K562 (cell line): ENCODE results near the gene AP2A2. TPM values are rescaled to one million over a fixed set of nuclear protein-coding genes. Genes with fewer than 3 reads are reported as not detected.

ENCODE experiments used
- ATAC-seq: fragments of 200-7000 bp; cut with Tn5 transposase; 3 replicates; pipeline ENCODE4 v1.9.1; 2020; ENCODE audit warnings: moderate library complexity
- BruUV-seq: library from RNA; stranded (reverse); fragments of 400-500 nt; replicated peaks from 2 replicates; lab custom pipeline; 2021; lab: Mats Ljungman, UMichigan
- CTCF ChIA-PET: fragments of 300-600 bp; formaldehyde crosslinking; extraction: SDS; loops from one replicate; lab custom pipeline; 2021; ENCODE audit warnings: low intra/inter-chr PET ratio; lab: Yijun Ruan, JAX
- POLR2A ChIA-PET: fragments of 300-600, 350-650 bp; sonication (Branson Sonifier 250); formaldehyde crosslinking; extraction: SDS; loops from one replicate; lab custom pipeline; 2021; ENCODE audit warnings: antibody characterized with exemption, inconsistent platforms; lab: Yijun Ruan, JAX
- DNase-seq, 4 experiments: peaks; one replicate each; pipeline versions ENCODE4 v3.0.0 to v3.0.0-alpha.2; 2011 to 2018; ENCODE audit warnings: low spot score in 3 of 4, mixed read lengths in 3 of 4; ENCODE audit errors: extremely low read depth in 1 of 4
- FAIRE-seq: peaks from 2 replicates; lab custom pipeline; 2011; peaks lifted over from hg19 to GRCh38; lab: Jason Lieb, UNC
- H2AFZ ChIP-seq: 2 replicates; pipeline ENCODE4 v1.6.0; 2011; ENCODE audit warnings: low read depth, low read length, control low read depth, inconsistent platforms
- H3K27ac ChIP-seq: fragments of 200-600 bp; 3 replicates; pipeline ENCODE4 v1.8.0; 2011; ENCODE audit warnings: low read depth, mild to moderate bottlenecking, control low read depth, inconsistent platforms, low read length, moderate library complexity, mixed read lengths; ENCODE audit errors: extremely low read depth
- H3K27me3 ChIP-seq, 2 experiments: fragments of 300-600 bp in 1 of 2; 2 replicates in 1 of 2; 3 replicates in 1 of 2; pipeline versions ENCODE4 v1.6.0 to v1.8.0; 2011; ENCODE audit warnings: inconsistent platforms in 2 of 2, low read length in 2 of 2, mild to moderate bottlenecking in 1 of 2, mixed read lengths in 1 of 2, moderate library complexity in 1 of 2; ENCODE audit not compliant: control insufficient read depth in 2 of 2, insufficient read depth in 2 of 2
- H3K36me3 ChIP-seq: fragments of 300-600 bp; 3 replicates; pipeline ENCODE4 v1.8.0; 2011; ENCODE audit warnings: mild to moderate bottlenecking, low read length, inconsistent platforms; ENCODE audit not compliant: control insufficient read depth, insufficient read depth
- H3K4me1 ChIP-seq, 2 experiments: fragments of 200-600 bp in 1 of 2; replicated peaks in 1 of 2; 2 replicates in 1 of 2; 3 replicates in 1 of 2; pipeline versions ENCODE4 v1.5.1 to v1.8.0; 2011; ENCODE audit warnings: inconsistent platforms in 2 of 2, low read length in 2 of 2, mild to moderate bottlenecking in 1 of 2, mixed read lengths in 1 of 2, moderate library complexity in 1 of 2; ENCODE audit not compliant: control insufficient read depth in 2 of 2, insufficient read depth in 2 of 2
- H3K4me2 ChIP-seq: 2 replicates; pipeline ENCODE4 v1.6.1; 2011; ENCODE audit warnings: low read length, control low read depth, inconsistent platforms, mixed read lengths; ENCODE audit not compliant: insufficient read depth
- H3K4me3 ChIP-seq: fragments of 200-600 bp; sonication (generic), shearing (Covaris generic); 2 replicates; pipeline ENCODE4 v1.5.1; 2016; ENCODE audit warnings: control low read depth, inconsistent platforms
- H3K79me2 ChIP-seq: fragments of 200-600 bp; 3 replicates; pipeline ENCODE4 v1.8.0; 2011; ENCODE audit warnings: low read length, inconsistent platforms; ENCODE audit not compliant: control insufficient read depth, insufficient read depth
- H3K9ac ChIP-seq, 2 experiments: 2 replicates each; pipeline versions ENCODE4 v1.6.0 to v1.6.1; 2011; ENCODE audit warnings: low read depth in 2 of 2, low read length in 2 of 2, control low read depth in 1 of 2, inconsistent platforms in 1 of 2, mild to moderate bottlenecking in 1 of 2, mixed read lengths in 1 of 2; ENCODE audit not compliant: insufficient read depth in 1 of 2
- H3K9me1 ChIP-seq: one replicate; pipeline ENCODE4 v1.6.0; 2011; ENCODE audit warnings: inconsistent platforms, mild to moderate bottlenecking, low read length, moderate library complexity; ENCODE audit not compliant: control insufficient read depth, insufficient read depth
- H3K9me3 ChIP-seq: replicated peaks from 2 replicates; pipeline ENCODE4 v1.5.1; 2011; ENCODE audit warnings: low read depth, low read length, inconsistent platforms; ENCODE audit not compliant: control insufficient read depth, insufficient read depth
- H4K20me1 ChIP-seq: replicated peaks from 2 replicates; pipeline ENCODE4 v1.6.1; 2011; ENCODE audit warnings: low read length, inconsistent platforms, mixed read lengths; ENCODE audit not compliant: control insufficient read depth, insufficient read depth
- CHD2 ChIP-seq: IDR thresholded peaks from 2 replicates; pipeline ENCODE4 v1.6.1; 2011; ENCODE audit warnings: low read depth, low read length
- E2F6 ChIP-seq, 2 experiments: IDR thresholded peaks; 2 replicates each; pipeline ENCODE4 v1.6.1; 2011; ENCODE audit warnings: borderline replicate concordance in 1 of 2, control low read depth in 1 of 2, low read depth in 1 of 2, low read length in 1 of 2, mild to moderate bottlenecking in 1 of 2, mixed read lengths in 1 of 2, moderate library complexity in 1 of 2; ENCODE audit not compliant: insufficient read depth in 1 of 2, insufficient read length in 1 of 2, poor library complexity in 1 of 2, severe bottlenecking in 1 of 2; ENCODE audit errors: extremely low read depth in 1 of 2
- FOSL1 ChIP-seq: fragments of 200-800 bp; sonication (Bioruptor generic); conservative IDR thresholded peaks from 2 replicates; pipeline ENCODE4 v1.6.1; 2016; ENCODE audit warnings: missing genetic modification characterization, missing compliant biosample characterization
- FOXM1 ChIP-seq, 2 experiments: fragments of 450-650 bp in 1 of 2; sonication (generic) in 1 of 2; formaldehyde crosslinking in 1 of 2; IDR thresholded peaks; 2 replicates each; pipeline versions ENCODE4 v1.6.1 to v1.9.0; 2017 to 2022; ENCODE audit warnings: low read depth in 2 of 2, mild to moderate bottlenecking in 2 of 2, missing genetic modification reagents in 1 of 2, moderate library complexity in 1 of 2
- GATAD2B ChIP-seq: fragments of 450-650 bp; IDR thresholded peaks from 2 replicates; pipeline ENCODE4 v1.6.1; 2017; ENCODE audit warnings: mild to moderate bottlenecking, borderline replicate concordance
- HEY1 ChIP-seq: fragments of 250-450 bp; sonication (Bioruptor Pico); IDR thresholded peaks from 2 replicates; pipeline ENCODE4 v1.5.0; 2020; ENCODE audit warnings: mild to moderate bottlenecking, moderate library complexity, borderline replicate concordance
- MLLT1 ChIP-seq, 2 experiments: fragments of 450-650 bp; IDR thresholded peaks; 2 replicates each; pipeline ENCODE4 v1.6.1; 2016
- POLR2G ChIP-seq: fragments of 200-400 bp; formaldehyde crosslinking; IDR thresholded peaks from 2 replicates; pipeline ENCODE4 v1.6.1; 2017; ENCODE audit warnings: low read depth, mild to moderate bottlenecking, antibody characterized with exemption, low read length, moderate library complexity
- RAD21 ChIP-seq, 2 experiments: fragments of 250-450 bp in 1 of 2; fragments of 450-650 bp in 1 of 2; sonication (Bioruptor Pico) in 1 of 2; formaldehyde crosslinking in 1 of 2; IDR thresholded peaks in 1 of 2; conservative IDR thresholded peaks in 1 of 2; 2 replicates each; pipeline versions ENCODE4 v1.4.0 to v1.8.0; 2020 to 2022; ENCODE audit warnings: mild to moderate bottlenecking in 2 of 2, moderate library complexity in 1 of 2
- SMAD4 ChIP-seq: fragments of 250-450 bp; sonication (Bioruptor Pico); conservative IDR thresholded peaks from 2 replicates; pipeline ENCODE4 v1.8.0; 2021; ENCODE audit warnings: inconsistent platforms, mild to moderate bottlenecking, moderate library complexity
- SNAPC5 ChIP-seq: fragments of 250-450 bp; sonication (Bioruptor Pico); IDR thresholded peaks from 2 replicates; pipeline ENCODE4 v1.8.0; 2021; ENCODE audit warnings: moderate library complexity, mild to moderate bottlenecking, inconsistent platforms
- ZBTB8A ChIP-seq: fragments of 450-650 bp; IDR thresholded peaks from 2 replicates; pipeline ENCODE4 v1.6.1; 2018; ENCODE audit warnings: mild to moderate bottlenecking, moderate library complexity; ENCODE audit not compliant: partially characterized antibody
- ZNF24 ChIP-seq: fragments of 450-650 bp; IDR thresholded peaks from 2 replicates; pipeline ENCODE4 v1.6.1; 2016
- ZNF57 ChIP-seq: fragments of 450-650 bp; formaldehyde crosslinking; IDR thresholded peaks from 2 replicates; pipeline ENCODE4 v1.4.0; 2020; ENCODE audit warnings: mild to moderate bottlenecking, moderate library complexity
- WGBS: fragments of 100-300 bp; shearing (Covaris generic); methylation state at CpG from one replicate; pipeline ENCODE4 v1.1.6; 2016; ENCODE audit warnings: low coverage, mixed read lengths; ENCODE audit not compliant: insufficient coverage; ENCODE audit errors: missing lambda C conversion rate; 5-methylcytosine and 5-hydroxymethylcytosine counted together
- in situ Hi-C: fragments of 300-500 bp; cut with MboI; formaldehyde crosslinking; loops from 4 replicates; pipeline ENCODE4 v1.15.0; 2018; ENCODE audit warnings: inconsistent platforms, mixed read lengths
- intact Hi-C: fragments of 100-400 bp; cut with micrococcal nuclease; formaldehyde crosslinking; loops from 2 replicates; pipeline ENCODE4 v1.14.2; 2022
- polyA plus RNA-seq, 8 experiments: library from polyadenylated mRNA; depleted of rRNA in 4 of 8; stranded (reverse) in 5 of 8; unstranded in 3 of 8; fragments of >200 nt; fragmentation: Nextera tagmentation in 2 of 8; fragmentation: Illumina TruSeq in 1 of 8; extraction: Ambion mirVana in 2 of 8; extraction: Trizol in 1 of 8; gene quantifications; 2 replicates each; pipeline versions ENCODE4 v1.2.1 to v1.2.3, GENCODE V29; 2011 to 2014; ENCODE audit warnings: inconsistent platforms in 1 of 8, missing spikeins in 1 of 8
- total RNA-seq, 7 experiments: library from RNA; depleted of rRNA in 6 of 7; stranded (reverse); fragments of >200 nt in 6 of 7; fragmentation: Illumina TruSeq in 2 of 7; extraction: Trizol in 2 of 7; gene quantifications; 2 replicates each; pipeline versions ENCODE4 v1.2.1 to v1.2.3, GENCODE V29; 2011 to 2021; ENCODE audit warnings: low replicate concordance in 1 of 7

The AP2A2 gene
- total and polyA plus RNA-seq, 9 of the 15 experiments (the other 6 are each of a cell fraction or from before 2014, with no cell fraction given), result 0.69 to 41.7 (median 15.2) TPM

- no peak for DNase-seq
- WGBS, result 0% methylated on average over 6 of the region's 6 CpGs
- no peak overlapping the region for H3K27ac ChIP-seq
- H3K27me3 ChIP-seq, result peaks cover 26 to 77% of the 10 kb centered on the region in 2 experiments
- no peak for TF ChIP-seq MLLT1 (IDR thresholded peaks at IDR 0.05)
- TF ChIP-seq E2F6 (IDR thresholded peaks at IDR 0.05; ENCODE audit: borderline replicate concordance in 1 of 2, extremely low read depth in 1 of 2, insufficient read depth in 1 of 2, insufficient read length in 1 of 2, low read depth in 1 of 2, low read length in 1 of 2, poor library complexity in 1 of 2, severe bottlenecking in 1 of 2), result no peak
- no peak for TF ChIP-seq FOSL1 (tag)
- TF ChIP-seq FOXM1 (IDR thresholded peaks at IDR 0.05; ENCODE audit: low read depth), result no peak
- TF ChIP-seq FOXM1 (CRISPR knock-in tag; IDR thresholded peaks at IDR 0.05; ENCODE audit: low read depth), result no peak
- TF ChIP-seq ZBTB8A, result no peak
- no peak for TF ChIP-seq RAD21 (CRISPR knock-in tag; conservative IDR thresholded peaks at IDR 0.05 in 1 of 2, IDR thresholded peaks at IDR 0.05 in 1 of 2)
- TF ChIP-seq SNAPC5, result no peak
- TF ChIP-seq ZNF57 (CRISPR knock-in tag), result no peak
- TF ChIP-seq CHD2, result no peak
- TF ChIP-seq POLR2G, result no peak
- TF ChIP-seq HEY1 (CRISPR knock-in tag), result no peak
- no peak for TF ChIP-seq SMAD4 (CRISPR knock-in tag)
- TF ChIP-seq GATAD2B, result no peak
- TF ChIP-seq ZNF24, result no peak
- CTCF ChIA-PET, result no interaction called here
- intact Hi-C loops (loop anchor here (5.0 kb wide), 1 partner anchor 142 kb away; no protein-coding TSS in a partner anchor), in situ Hi-C loops (no loop called here)
- H3K4me1 ChIP-seq, result peaks cover 0 to 47% of the 10 kb centered on the region in 2 experiments; a peak in 3 of 5 replicates
- 0 out of 2 replicates have a peak, but pooled peaks cover 8% of the 10 kb centered on the region for H4K20me1 ChIP-seq
- no peaks in the 10 kb centered on the region for H3K79me2 ChIP-seq
- H2AFZ ChIP-seq, result no peak overlapping the region
- no peaks in the 10 kb centered on the region for H3K9me1 ChIP-seq
- no peak for ATAC-seq
- no peaks in the 10 kb centered on the region for H3K9me3 ChIP-seq
- no peaks in the 10 kb centered on the region for H3K36me3 ChIP-seq
- POLR2A ChIA-PET, result no interaction called here
- BruUV-seq, result no TSS peak
- H3K4me2 ChIP-seq, result no peak overlapping the region
- no peak for FAIRE-seq
- H3K9ac ChIP-seq, result no peak overlapping the region
- no peak overlapping the region for H3K4me3 ChIP-seq
Observed at GRCh38 chr11:1049071-1049405, 123.4 kb downstream of the AP2A2 start.
